GM15510 (cell line): ENCODE measurements around the gene TMCC1.

Source experiments
- POLR2A ChIP-seq: IDR thresholded peaks from 3 replicates; pipeline ENCODE4 v1.6.1; 2011; ENCODE audit warnings: borderline replicate concordance; ENCODE audit not compliant: insufficient read length; ENCODE audit errors: extremely low read depth

TMCC1 gene

GRCh38 chr3:129893581-129894070 is at the start of gene TMCC1:
TMCC1 (minus strand) TSS chr3:129893711.
- peak; percentile 65 for TF ChIP-seq POLR2A

DNA sequence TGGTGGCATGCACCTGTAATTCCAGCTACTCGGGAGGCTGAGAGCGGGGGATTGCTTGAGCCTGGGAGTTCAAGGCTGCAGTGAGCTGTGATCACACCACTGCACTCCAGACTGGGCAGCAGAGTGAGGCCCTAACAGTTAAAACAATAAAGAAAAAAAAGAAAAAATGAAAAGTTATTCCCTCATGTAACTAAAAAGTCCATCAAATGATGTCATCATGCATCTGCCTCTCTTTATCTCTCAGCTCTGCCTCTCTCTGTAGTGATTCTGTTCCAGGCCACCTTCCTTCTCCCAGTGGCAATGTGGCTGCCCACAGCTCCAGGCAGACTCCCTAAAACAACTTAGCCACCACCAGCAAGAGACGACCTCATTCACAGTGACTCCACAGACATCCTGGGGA is 49.5 kb upstream of the TMCC1 start:
- no peak for TF ChIP-seq POLR2A

GRCh38 chr3:129942296-129942695 is 48.8 kb upstream of the TMCC1 start:
- no peak for TF ChIP-seq POLR2A

DNA sequence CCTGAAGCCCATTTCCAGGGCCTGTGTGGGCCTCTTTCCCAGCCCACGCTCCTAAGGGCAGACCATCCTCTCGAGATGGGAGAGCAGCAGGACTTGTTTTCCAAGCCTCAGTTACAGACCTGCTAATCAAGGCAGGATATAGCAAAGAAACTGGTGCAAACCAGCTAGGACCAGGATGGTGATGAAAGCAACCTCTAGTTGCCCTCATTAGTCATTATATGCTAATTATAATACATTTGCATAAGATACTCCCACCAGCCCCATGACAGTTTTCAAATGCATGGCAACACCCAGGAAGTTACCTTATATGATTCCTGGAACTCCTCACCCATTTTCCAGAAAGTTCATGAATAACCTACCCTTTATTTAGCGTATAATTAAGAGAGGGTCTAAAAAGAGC is 46.6 kb upstream of the TMCC1 start:
- no peak for TF ChIP-seq POLR2A

DNA sequence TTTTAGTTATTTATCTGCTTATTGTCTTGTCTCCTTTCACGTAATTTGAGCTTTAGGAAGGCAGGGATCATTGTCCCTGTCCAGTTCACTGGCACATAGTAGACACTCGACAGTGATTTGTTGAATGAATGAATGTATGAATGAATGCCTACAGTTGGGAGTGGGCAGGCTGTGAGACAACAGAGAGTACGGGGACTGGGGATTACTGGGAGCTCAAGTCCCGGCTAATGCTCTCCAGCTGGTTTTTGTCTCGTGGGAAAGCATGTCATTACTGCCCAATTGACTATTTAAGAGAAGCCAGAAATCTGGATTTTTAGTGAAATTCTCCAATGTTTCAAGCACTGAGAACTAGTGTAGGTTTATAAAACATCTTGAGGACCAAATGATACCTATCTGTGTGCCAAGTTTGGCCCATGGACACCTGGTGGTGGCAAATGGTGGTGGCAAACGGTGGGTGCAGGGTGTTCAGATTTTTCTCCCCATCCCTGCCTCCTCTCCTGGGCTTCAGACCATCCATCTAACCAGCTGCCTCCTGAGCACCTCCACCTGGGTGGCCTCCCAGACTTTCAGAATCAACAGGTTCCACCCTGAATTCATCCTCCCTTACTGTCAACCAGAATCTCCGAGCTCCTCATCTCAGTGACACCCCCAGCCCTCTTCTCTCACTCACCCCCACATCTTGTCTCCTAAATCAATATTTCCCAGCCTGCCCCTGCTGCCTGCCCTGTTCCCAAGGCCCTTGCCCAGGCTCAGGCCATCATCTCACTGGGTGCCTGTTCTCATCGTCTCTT is 44.8 kb upstream of the TMCC1 start:
- TF ChIP-seq POLR2A, result no peak

DNA sequence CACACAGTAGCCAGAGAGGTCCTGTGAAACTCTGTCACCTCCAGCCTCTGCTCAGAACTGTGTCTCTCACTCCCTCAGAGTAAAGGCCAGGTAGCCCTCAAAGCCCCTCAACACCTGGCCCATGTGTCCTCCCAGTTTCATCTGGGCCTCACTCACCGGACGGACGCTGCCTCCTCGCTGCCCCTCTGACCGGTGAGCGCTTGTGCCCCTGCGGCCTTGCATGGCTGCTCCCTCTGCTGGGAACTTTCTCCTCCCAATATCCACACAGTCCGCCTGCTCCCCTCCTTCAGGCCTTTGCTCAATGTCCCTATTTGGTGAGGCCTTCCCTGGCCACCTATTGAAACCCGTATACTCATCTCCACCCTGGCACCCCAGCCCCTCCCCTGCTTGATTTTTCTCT is 44.2 kb upstream of the TMCC1 start:
- TF ChIP-seq POLR2A, result no peak

DNA sequence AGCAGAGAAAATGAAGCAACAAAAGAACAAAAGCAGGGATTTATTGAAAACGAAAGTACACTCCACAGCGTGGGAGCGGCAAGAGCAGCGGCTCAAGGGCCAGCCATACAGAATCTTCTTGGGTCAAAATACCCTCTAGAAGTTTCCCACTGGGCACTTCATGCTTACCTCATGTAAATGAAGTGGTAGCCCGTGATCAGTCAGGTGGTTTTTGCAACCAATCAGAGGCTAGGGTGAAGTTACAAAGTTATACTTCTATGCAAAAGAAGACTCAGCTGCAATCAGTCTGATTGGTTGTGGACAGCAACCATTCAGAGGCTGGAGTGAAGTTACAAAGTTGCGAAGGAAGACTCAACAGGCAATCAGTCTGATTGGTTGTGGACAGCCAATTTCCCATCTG is 43.2 kb upstream of the TMCC1 start:
- no peak for TF ChIP-seq POLR2A

- TF ChIP-seq POLR2A, result no peak
These were observed 41.0 kb upstream of the TMCC1 start for GRCh38 chr3:129934234-129935123.

- no peak for TF ChIP-seq POLR2A
These were observed 40.0 kb upstream of the TMCC1 start for GRCh38 chr3:129933471-129933870.

- TF ChIP-seq POLR2A, result no peak
These were observed 35.9 kb upstream of the TMCC1 start for GRCh38 chr3:129929383-129929782.

GRCh38 chr3:129927072-129927471 is 33.6 kb upstream of the TMCC1 start:
- no peak for TF ChIP-seq POLR2A

GRCh38 chr3:129919806-129920205 is 26.3 kb upstream of the TMCC1 start:
- TF ChIP-seq POLR2A, result no peak

- TF ChIP-seq POLR2A, result no peak
These were observed 25.8 kb upstream of the TMCC1 start for GRCh38 chr3:129919357-129919756.

DNA sequence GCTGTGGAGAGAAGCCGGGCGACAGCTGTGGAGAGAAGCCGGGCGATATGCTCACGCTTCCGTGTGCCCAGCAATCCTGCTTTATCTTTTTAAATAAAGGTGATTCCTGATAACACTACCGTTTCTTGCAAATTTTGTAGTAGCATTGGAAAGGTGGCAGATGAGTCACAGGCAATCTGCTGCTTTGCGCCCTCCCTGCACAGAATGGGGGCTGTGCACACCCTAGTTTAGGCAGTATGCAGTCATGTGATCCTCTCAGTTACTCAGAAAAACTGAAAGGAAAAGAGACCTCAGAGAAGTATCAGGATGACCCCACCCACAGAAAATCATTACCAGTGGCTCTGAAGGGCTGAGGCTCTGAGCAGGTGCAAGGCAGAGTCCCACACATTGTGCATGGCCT is 24.9 kb upstream of the TMCC1 start:
- no peak for TF ChIP-seq POLR2A

GRCh38 chr3:129917423-129918007 is 24.0 kb upstream of the TMCC1 start:
- TF ChIP-seq POLR2A, result no peak
